Brain microvascular endothelial cell (primary cell): ENCODE data around the gene SUCLG2.

Source experiments
- DNase-seq: peaks from one replicate; pipeline ENCODE4 v3.0.0-alpha.2; 2020
- H3K27ac ChIP-seq: fragments of 250-450 bp; sonication (Bioruptor Pico); 2 replicates; pipeline ENCODE4 v1.5.1; 2020; ENCODE audit warnings: mild to moderate bottlenecking, moderate library complexity
- H3K27me3 ChIP-seq: fragments of 250-450 bp; sonication (Bioruptor Pico); replicated peaks from 2 replicates; pipeline ENCODE4 v1.5.1; 2020; ENCODE audit warnings: mild to moderate bottlenecking
- H3K36me3 ChIP-seq: fragments of 250-450 bp; sonication (Bioruptor Pico); replicated peaks from 2 replicates; pipeline ENCODE4 v1.5.1; 2020; ENCODE audit warnings: mild to moderate bottlenecking
- H3K4me3 ChIP-seq: 2 replicates; pipeline ENCODE4 v1.5.1; 2011; ENCODE audit warnings: low read depth, mild to moderate bottlenecking, control low read depth, low read length, moderate library complexity
- in situ Hi-C: cut with HindIII; loops from 2 replicates; pipeline ENCODE4 v1.10.0; 2017; ENCODE audit warnings: low sequenced_read_pairs, low pct_ligation_motif_present
- TF ChIP-seq, protein P1 (sequence below): IDR thresholded peaks from 2 replicates; pipeline ENCODE4 v1.5.1; 2011; ENCODE audit warnings: low read depth, mild to moderate bottlenecking, moderate library complexity, low read length, control low read depth, inconsistent platforms; ENCODE audit errors: missing control alignments

Gene SUCLG2

GRCh38 chr3:67635257-67635656 lies 19.2 kb downstream of the SUCLG2 start:
- Histone ChIP-seq H3K27me3 (no peaks in the 10 kb centered on the region), H3K27ac (peak overlapping the region; percentile 86), H3K36me3 (no peaks in the 10 kb centered on the region), H3K4me3 (no peak overlapping the region)
- TF ChIP-seq, protein P1, sequence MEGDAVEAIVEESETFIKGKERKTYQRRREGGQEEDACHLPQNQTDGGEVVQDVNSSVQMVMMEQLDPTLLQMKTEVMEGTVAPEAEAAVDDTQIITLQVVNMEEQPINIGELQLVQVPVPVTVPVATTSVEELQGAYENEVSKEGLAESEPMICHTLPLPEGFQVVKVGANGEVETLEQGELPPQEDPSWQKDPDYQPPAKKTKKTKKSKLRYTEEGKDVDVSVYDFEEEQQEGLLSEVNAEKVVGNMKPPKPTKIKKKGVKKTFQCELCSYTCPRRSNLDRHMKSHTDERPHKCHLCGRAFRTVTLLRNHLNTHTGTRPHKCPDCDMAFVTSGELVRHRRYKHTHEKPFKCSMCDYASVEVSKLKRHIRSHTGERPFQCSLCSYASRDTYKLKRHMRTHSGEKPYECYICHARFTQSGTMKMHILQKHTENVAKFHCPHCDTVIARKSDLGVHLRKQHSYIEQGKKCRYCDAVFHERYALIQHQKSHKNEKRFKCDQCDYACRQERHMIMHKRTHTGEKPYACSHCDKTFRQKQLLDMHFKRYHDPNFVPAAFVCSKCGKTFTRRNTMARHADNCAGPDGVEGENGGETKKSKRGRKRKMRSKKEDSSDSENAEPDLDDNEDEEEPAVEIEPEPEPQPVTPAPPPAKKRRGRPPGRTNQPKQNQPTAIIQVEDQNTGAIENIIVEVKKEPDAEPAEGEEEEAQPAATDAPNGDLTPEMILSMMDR, result no peak
- in situ Hi-C loops, result no loop called here
- peak; percentile 90 for DNase-seq

DNA sequence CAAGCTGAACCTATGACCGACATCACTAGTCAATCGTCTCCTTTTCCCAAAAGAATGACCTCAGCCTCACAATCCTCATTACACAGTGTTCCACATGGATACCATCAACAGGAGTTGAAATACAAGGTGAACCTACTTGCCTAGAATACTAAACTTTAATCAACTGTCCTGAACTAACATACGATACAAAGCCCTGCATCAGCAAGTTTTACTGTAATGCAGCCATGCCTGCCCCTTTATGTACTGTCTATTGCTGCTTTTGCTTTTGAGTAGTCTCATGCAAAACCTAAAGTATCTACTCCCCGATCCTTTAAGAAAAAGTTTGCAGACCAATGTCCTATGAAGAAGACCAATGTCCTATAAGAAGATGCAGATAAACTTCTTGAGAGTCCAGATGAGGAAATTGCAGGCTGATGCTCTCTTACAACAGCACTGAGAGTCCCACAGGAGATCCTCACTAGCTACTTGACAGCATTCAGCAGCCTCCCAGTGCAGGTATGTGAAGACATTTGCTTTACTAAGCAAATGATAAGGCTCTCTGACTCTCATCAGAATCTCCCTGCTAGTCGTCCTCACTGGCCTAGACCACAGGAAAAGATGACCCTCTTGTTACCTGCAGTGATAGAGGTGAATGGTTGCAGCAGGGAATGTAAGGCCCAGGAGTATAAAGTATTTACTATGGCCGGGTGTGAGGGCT lies 23.6 kb downstream of the SUCLG2 start:
- H3K36me3 ChIP-seq, result no peaks in the 10 kb centered on the region
- TF ChIP-seq, protein P1, result no peak
- in situ Hi-C loops, result no loop called here
- no peak overlapping the region for H3K4me3 ChIP-seq
- no peak for DNase-seq
- no peak overlapping the region for H3K27ac ChIP-seq
- no peaks in the 10 kb centered on the region for H3K27me3 ChIP-seq

GRCh38 chr3:67624687-67625086 lies 29.7 kb downstream of the SUCLG2 start:
- H3K36me3 ChIP-seq, result no peaks in the 10 kb centered on the region
- H3K4me3 ChIP-seq, result no peak overlapping the region
- no peak for DNase-seq
- TF ChIP-seq, protein P1, result no peak
- H3K27me3 ChIP-seq, result no peaks in the 10 kb centered on the region
- H3K27ac ChIP-seq, result no peak overlapping the region
- in situ Hi-C loops, result no loop called here

DNA sequence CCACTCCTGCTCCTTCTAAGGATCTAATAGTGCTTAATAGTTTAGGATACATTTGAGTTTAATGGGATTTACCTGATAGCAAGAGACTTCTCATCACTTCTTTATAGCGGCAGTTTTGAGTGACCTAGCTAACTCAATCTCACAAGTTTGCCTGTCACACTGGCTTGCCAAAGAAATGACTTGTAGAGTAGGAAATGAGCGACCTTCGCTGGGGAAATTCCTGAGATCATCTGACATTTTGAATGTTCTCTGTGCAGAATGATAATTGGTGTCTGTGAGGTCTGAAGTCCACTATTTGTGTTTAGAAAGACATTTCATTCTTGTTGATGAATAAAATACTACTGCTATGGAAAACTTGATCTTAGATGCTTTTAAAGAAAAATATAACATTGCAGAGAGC lies 30.3 kb downstream of the SUCLG2 start:
- no peaks in the 10 kb centered on the region for H3K27me3 ChIP-seq
- H3K4me3 ChIP-seq, result no peak overlapping the region
- TF ChIP-seq, protein P1, result no peak
- in situ Hi-C loops, result no loop called here
- no peak overlapping the region for H3K27ac ChIP-seq
- DNase-seq, result no peak
- no peaks in the 10 kb centered on the region for H3K36me3 ChIP-seq

GRCh38 chr3:67622652-67623051 lies 31.8 kb downstream of the SUCLG2 start:
- no peak overlapping the region for H3K4me3 ChIP-seq
- no peak for DNase-seq
- no peak overlapping the region for H3K27ac ChIP-seq
- TF ChIP-seq, protein P1, result no peak
- in situ Hi-C loops, result no loop called here
- H3K36me3 ChIP-seq, result no peaks in the 10 kb centered on the region
- H3K27me3 ChIP-seq, result no peaks in the 10 kb centered on the region

GRCh38 chr3:67620869-67621268 lies 33.5 kb downstream of the SUCLG2 start:
- no peak for DNase-seq
- H3K27ac ChIP-seq, result no peak overlapping the region
- H3K36me3 ChIP-seq, result peaks cover 5% of the 10 kb centered on the region
- H3K27me3 ChIP-seq, result no peaks in the 10 kb centered on the region
- TF ChIP-seq, protein P1, result no peak
- in situ Hi-C loops, result no loop called here
- no peak overlapping the region for H3K4me3 ChIP-seq
